MM.1S (cell line): ENCODE results near the gene ULK4.

ENCODE experiments used
- CTCF ChIP-seq: fragments of 300-600 bp; sonication (generic); IDR thresholded peaks from 2 replicates; pipeline ENCODE4 v1.5.1; 2016; ENCODE audit warnings: antibody characterized with exemption, low read length, mixed read lengths
- EZH2phosphoT487 ChIP-seq: fragments of 300-600 bp; sonication (generic); IDR thresholded peaks from 2 replicates; pipeline ENCODE4 v1.6.1; 2018; ENCODE audit warnings: antibody characterized with exemption, low read length

GRCh38 chr3:41485484-41485883 is 476.4 kb downstream of the ULK4 start:
- no peak for TF ChIP-seq EZH2phosphoT487
- TF ChIP-seq CTCF, result no peak
